Body of pancreas (tissue), 4 donors: ENCODE results near the gene TAAR1.

Experiments
- POLR2A ChIP-seq, 3 donors: fragments of 450-650 bp; IDR thresholded peaks; one replicate each; pipeline ENCODE4 v1.6.1; 2016; ENCODE audit warnings: antibody characterized with exemption in 3 of 3, mild to moderate bottlenecking in 2 of 3
- TF ChIP-seq, protein P1 (sequence below), 7 experiments: fragments of 450-650 bp in 4 of 7; fragments of 200-600 bp in 3 of 7; sonication (generic) in 3 of 7; IDR thresholded peaks; one replicate each; pipeline ENCODE4 v1.5.1; 2016 to 2019; ENCODE audit warnings: antibody characterized with exemption in 7 of 7

DNA sequence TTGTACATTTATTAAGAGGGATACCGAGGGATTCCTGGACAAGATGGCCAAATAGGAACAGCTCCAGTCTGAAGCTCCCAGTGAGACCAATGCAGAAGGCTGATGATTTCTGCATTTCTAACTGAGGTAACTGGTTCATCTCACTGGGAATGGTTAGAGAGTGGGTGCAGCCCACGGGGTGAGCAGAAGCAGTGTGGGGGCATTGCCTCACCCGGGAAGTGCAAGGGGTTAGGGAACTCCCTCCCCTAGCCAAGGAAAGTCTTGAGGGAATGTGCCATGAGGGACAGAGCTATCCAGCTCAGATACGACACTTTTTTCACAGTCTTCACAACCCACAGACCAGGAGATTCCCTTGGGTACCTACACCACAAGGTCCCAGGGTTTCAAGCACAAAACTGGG lies 24.2 kb downstream of the TAAR1 start:
- TF ChIP-seq, protein P1, sequence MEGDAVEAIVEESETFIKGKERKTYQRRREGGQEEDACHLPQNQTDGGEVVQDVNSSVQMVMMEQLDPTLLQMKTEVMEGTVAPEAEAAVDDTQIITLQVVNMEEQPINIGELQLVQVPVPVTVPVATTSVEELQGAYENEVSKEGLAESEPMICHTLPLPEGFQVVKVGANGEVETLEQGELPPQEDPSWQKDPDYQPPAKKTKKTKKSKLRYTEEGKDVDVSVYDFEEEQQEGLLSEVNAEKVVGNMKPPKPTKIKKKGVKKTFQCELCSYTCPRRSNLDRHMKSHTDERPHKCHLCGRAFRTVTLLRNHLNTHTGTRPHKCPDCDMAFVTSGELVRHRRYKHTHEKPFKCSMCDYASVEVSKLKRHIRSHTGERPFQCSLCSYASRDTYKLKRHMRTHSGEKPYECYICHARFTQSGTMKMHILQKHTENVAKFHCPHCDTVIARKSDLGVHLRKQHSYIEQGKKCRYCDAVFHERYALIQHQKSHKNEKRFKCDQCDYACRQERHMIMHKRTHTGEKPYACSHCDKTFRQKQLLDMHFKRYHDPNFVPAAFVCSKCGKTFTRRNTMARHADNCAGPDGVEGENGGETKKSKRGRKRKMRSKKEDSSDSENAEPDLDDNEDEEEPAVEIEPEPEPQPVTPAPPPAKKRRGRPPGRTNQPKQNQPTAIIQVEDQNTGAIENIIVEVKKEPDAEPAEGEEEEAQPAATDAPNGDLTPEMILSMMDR (IDR thresholded peaks at IDR 0.05), result no peak
- TF ChIP-seq POLR2A (IDR thresholded peaks at IDR 0.05), result no peak
